Embryonic facial prominence (tissue), 1 donor: ENCODE data around the gene GUCA1C.

Source experiments
- DNase-seq: peaks from one replicate; pipeline ENCODE4 v3.0.0-alpha.2; 2016; ENCODE audit errors: extremely low spot score

Gene GUCA1C

DNA sequence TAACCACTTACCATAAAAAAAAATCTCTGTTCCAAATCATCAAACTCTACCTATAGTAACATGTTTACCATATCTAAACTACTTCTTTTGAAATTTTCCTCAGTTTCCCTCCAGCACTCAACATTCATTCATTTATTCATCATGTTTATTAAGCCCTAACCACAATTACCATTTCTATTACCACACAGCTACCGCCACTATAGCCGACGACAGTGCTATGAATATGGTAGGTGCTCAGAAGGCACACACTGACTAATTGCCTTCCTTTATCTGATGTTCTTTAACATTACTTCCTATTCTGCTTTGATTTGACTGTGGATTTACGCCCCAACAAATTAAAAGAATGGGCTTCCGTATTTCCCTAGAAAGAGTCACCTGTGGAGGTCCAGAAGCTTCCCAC lies 43.9 kb downstream of the GUCA1C start:
- no peak for DNase-seq

GRCh38 chr3:108907194-108907593 lies 46.5 kb downstream of the GUCA1C start:
- no peak for DNase-seq

- no peak for DNase-seq
Observed at GRCh38 chr3:108899530-108899929, 54.1 kb downstream of the GUCA1C start.

DNA sequence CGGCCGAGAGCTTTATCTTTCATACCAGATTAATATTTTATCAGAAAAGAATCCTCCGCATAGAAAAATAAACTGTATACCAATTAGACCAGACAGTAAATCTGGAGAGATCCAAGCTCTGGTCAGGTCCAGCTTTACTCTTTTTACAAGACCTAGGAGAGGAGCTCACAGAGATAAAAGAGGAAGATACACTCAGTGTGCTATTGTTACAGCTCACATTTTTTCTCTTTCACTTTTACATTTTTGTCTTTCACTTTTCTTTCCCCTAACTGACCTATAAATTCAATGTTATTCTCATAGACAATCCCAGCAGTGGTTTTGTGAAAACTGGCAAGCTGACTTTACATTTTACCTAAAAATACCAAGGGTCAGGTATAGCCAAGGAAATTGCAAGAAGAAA lies 55.8 kb downstream of the GUCA1C start:
- DNase-seq, result no peak

DNA sequence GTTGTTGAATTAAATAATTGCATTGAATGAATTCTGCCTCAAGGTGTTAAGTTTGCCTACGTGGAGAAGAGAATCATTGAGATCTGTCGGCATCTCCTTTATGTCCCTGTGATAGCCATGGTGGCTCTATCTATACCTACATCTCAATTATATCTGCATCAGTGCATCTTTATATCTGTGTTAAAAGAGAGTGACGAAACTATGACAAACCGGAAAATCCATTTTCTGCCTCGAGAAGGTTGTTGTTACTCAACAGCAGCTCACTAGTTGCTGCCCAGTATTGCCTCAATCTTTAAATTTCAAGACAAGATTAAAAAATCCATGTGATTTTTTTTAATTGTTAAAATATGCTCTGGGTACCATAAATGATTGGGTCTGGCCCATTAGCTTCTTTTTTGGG lies 58.7 kb downstream of the GUCA1C start:
- DNase-seq, result no peak

- DNase-seq, result no peak
Observed at GRCh38 chr3:108891833-108892232, 61.8 kb downstream of the GUCA1C start.

DNA sequence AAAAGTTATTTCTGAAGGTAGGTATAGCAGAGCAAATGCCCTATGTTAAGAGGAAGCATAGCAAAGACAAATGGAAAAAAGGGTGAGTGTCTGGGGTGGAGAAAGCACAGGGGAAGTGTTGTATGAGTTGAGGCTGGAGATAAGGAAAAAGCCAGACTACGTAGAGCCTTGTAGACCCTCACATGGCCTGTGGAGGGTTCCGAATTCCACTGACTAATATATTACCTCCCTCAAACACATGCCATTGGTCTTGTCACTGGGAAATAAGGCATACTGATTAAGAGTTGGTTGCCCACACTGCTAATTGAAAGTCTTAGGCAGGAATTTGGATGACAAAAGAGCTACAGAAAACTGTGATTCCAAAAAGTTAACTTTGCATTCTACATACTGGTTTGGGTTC lies 65.9 kb downstream of the GUCA1C start:
- DNase-seq, result no peak

- DNase-seq, result no peak
Observed at GRCh38 chr3:108887121-108887520, 66.6 kb downstream of the GUCA1C start.

DNA sequence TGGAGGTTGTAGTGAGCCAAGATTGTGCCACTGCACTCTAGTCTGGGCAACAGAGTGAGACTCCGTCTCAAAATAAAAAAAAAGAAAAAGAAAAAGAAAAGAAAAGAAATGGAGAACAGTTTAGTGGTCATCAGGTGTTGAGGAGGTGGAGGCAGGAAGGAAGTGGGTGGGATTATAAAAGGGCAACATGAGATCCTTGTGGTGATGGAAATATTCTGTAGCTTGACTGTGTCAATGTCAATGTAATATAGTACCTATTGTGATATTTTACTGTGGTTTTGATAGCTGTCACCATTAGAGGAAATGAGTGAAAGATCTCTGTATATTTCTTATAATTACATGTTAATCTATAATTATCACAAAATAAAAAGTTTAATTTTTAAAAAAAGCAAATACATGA lies 70.3 kb downstream of the GUCA1C start:
- DNase-seq, result no peak

DNA sequence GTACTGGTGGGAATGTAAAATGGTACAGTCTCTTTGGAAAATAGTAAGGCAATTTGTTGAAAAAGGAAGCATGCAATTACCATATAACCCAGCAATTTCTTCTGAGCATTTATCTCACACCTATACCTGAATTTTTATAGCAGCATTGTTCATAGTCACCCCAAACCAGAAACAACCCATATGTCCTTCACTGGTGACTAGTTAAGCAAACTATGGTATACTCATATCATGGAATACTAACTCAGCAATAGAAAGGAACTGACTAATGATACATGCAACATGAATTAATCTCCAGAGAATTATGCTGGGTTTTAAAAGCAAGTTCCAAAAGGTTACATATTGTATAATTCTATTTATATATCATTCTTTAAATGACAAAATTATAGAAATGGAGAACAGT lies 70.9 kb downstream of the GUCA1C start:
- no peak for DNase-seq

DNA sequence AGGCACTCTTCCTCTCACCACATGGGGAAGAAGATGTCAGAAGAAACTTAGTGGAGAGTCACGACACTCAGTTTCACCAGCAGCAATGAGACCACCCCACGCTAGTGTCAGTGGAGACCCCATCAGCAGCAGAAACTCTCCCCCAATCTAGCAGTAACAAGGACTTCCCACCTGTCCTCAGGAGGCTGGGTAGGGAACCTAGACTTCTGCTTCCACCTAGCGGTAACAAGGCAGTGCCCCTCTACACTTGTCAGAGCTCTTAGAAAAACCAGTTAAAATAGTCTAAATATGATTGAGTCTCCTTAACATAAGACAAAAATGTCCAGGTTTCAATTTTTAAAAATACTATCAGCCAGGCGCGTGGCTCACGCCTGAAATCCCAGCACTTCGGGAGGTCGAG lies 73.8 kb downstream of the GUCA1C start:
- no peak for DNase-seq

GRCh38 chr3:108877901-108878300 lies 75.8 kb downstream of the GUCA1C start:
- no peak for DNase-seq

DNA sequence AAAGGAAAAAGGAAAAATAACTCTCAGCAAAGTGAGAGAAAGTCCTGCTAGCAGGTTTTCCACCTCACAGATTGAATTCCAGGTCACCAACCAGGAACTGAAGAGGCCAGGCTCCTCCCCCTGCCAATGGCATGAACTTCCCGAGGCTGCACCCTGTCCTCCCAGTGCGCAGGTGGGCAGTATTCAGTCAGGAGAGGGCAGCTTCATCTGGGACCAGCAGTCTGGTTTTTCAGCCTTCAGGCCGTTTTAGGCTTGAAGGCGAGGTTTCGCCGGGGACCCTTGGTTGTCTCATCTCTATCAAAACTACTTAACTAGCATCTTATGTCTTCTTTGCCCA lies 89.9 kb downstream of the GUCA1C start:
- DNase-seq, result no peak

- DNase-seq, result no peak
Observed at GRCh38 chr3:108862865-108863798, 90.5 kb downstream of the GUCA1C start.

- DNase-seq, result no peak
Observed at GRCh38 chr3:108861401-108861800, 92.3 kb downstream of the GUCA1C start.
